Amygdala (tissue), 56 donors: Measurements from ENCODE around the gene PIGU.

ENCODE experiments used
- DNase-seq, 56 donors: peaks; one replicate each; lab custom pipeline; 2025; lab: John Stamatoyannopoulos, UW

PIGU gene

GRCh38 chr20:34579979-34580940 is 96.6 kb downstream of the PIGU start:
- no peak for DNase-seq

GRCh38 chr20:34579191-34579978 is 97.5 kb downstream of the PIGU start:
- DNase-seq = peak in 51 of 56 donors; percentile 23 to 89 (median 65)

GRCh38 chr20:34578521-34578920 is 98.4 kb downstream of the PIGU start:
- DNase-seq = peak in 12 of 56 donors; percentile 14 to 42 (median 20)

GRCh38 chr20:34578025-34578424 is 98.9 kb downstream of the PIGU start:
- DNase-seq = no peak

GRCh38 chr20:34577061-34577460 is 99.8 kb downstream of the PIGU start:
- no peak for DNase-seq

- DNase-seq = no peak
Measured at GRCh38 chr20:34575756-34576155, 101.1 kb downstream of the PIGU start.

GRCh38 chr20:34575271-34575670 is 101.6 kb downstream of the PIGU start:
- no peak for DNase-seq

- DNase-seq = no peak
Measured at GRCh38 chr20:34574861-34575260, 102.0 kb downstream of the PIGU start.

- no peak for DNase-seq
Measured at GRCh38 chr20:34574426-34574825, 102.5 kb downstream of the PIGU start.

- no peak for DNase-seq
Measured at GRCh38 chr20:34573541-34574300, 103.2 kb downstream of the PIGU start.

- DNase-seq = no peak
Measured at GRCh38 chr20:34571753-34572152, 105.1 kb downstream of the PIGU start.

GRCh38 chr20:34570859-34571306 is 106.0 kb downstream of the PIGU start:
- DNase-seq = no peak

- DNase-seq = no peak
Measured at GRCh38 chr20:34569598-34569997, 107.3 kb downstream of the PIGU start.

GRCh38 chr20:34567892-34568865 is 108.7 kb downstream of the PIGU start:
- no peak for DNase-seq

- no peak for DNase-seq
Measured at GRCh38 chr20:34566978-34567891, 109.7 kb downstream of the PIGU start.

GRCh38 chr20:34564833-34565232 is 112.1 kb downstream of the PIGU start:
- DNase-seq = no peak

GRCh38 chr20:34562641-34563040 is 114.3 kb downstream of the PIGU start:
- DNase-seq = peak in 17 of 56 donors; percentile 11 to 47 (median 18)

- DNase-seq = no peak
Measured at GRCh38 chr20:34561661-34562060, 115.2 kb downstream of the PIGU start.
